ENCODE results near the gene MALRD1. TPM values are rescaled to one million over a fixed set of nuclear protein-coding genes. Genes with fewer than 3 reads are reported as not detected.
"Not testable (repeated sequence)": the region's sequence is repeated elsewhere in the genome, so short reads cannot be mapped to it uniquely, and the experiment has no call there.

The MALRD1 gene
- total and polyA plus RNA-seq, 7 donors: 0.34 to 4.7 (median 2.1) TPM; not detected in 2

DNA sequence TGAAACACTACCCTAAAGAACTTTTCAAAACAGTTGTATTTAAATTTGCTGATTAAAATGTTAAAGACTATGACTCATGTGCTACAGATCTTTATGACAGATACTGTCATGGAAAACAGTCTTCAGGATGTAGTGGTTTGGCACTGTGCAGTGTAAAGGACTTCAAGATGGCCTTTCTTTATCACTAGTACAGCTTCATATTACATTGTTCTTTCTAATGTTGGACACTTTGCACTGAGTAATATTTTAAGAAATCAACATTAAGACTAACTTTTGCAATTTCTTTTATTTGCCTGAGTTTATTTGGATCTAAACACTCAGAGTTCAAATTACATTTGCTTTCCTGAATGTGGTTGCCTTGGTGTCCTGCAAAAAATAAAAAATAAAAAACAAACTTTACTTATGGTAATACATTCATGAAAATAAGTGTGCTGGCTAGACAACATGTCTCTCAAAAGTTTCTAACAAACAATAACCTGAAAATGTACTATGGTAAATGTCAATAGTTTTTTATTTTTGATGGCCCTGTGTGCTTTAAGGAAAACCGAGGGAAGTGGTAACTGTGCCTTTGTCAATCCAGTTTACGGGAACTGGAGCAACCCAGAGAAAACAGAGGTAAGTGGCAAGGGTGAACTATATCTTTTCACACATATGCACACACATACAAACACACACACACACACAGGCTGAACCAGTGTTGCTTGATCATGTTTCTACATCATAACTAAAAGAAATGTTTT is 681.7 kb downstream of the MALRD1 start:
- 69 to 85% methylated on average over 2 of the region's 2 CpGs for WGBS, 2 donors
- TF ChIP-seq POLR2AphosphoS5 (IDR thresholded peaks at IDR 0.05): no peak
- no peak for TF ChIP-seq POLR2A (IDR thresholded peaks at IDR 0.05)
- no peak for TF ChIP-seq EP300 (IDR thresholded peaks at IDR 0.05)
- TF ChIP-seq CTCF (IDR thresholded peaks at IDR 0.05): no peak
- intact Hi-C loops (cut with DNase I): no loop called here
- Histone ChIP-seq H3K4me3 (no peak overlapping the region), H3K36me3 (no peaks in the 10 kb centered on the region), H3K27me3 (no peaks in the 10 kb centered on the region), H3K27ac (no peak overlapping the region), H3K9me3 (no peaks in the 10 kb centered on the region), H3K4me1 (no peaks in the 10 kb centered on the region)
- DNase-seq: no peak

- H3K27me3 ChIP-seq: no peaks in the 10 kb centered on the region
- H3K4me1 ChIP-seq: no peaks in the 10 kb centered on the region
- H3K9me3 ChIP-seq: no peaks in the 10 kb centered on the region
- H3K27ac ChIP-seq: no peak overlapping the region
- TF ChIP-seq CTCF (IDR thresholded peaks at IDR 0.05) (no peak), POLR2A (IDR thresholded peaks at IDR 0.05) (no peak), EP300 (IDR thresholded peaks at IDR 0.05) (no peak), POLR2AphosphoS5 (IDR thresholded peaks at IDR 0.05) (no peak)
- no peaks in the 10 kb centered on the region for H3K36me3 ChIP-seq
- intact Hi-C loops (cut with DNase I): no loop called here
- no peak overlapping the region for H3K4me3 ChIP-seq
- DNase-seq: no peak
Observed at GRCh38 chr10:19730907-19731217, 682.3 kb downstream of the MALRD1 start.

DNA sequence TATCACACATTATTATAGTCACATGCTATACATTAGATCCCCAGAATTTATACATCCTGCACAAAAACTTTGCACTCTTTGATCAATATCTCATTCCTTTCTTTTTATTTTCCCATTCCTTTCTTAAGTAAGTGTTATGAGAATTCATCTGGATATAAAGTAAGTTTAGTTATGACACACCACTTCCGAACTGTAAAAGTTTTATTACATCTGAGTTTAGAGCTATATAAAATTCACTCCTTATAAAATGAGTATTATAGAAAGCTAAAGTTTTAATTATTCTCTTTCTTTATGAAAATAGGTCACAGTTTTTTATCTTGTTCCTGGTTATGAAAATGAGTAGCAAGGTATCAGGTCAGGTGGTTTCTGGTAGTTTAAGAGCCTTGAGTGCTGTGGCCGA is 683.0 kb downstream of the MALRD1 start:
- no peaks in the 10 kb centered on the region for H3K27me3 ChIP-seq
- no peaks in the 10 kb centered on the region for H3K36me3 ChIP-seq
- H3K4me1 ChIP-seq: no peaks in the 10 kb centered on the region
- DNase-seq: no peak
- H3K27ac ChIP-seq: no peak overlapping the region
- H3K9me3 ChIP-seq: no peaks in the 10 kb centered on the region
- intact Hi-C loops (cut with DNase I): no loop called here
- H3K4me3 ChIP-seq: no peak overlapping the region
- TF ChIP-seq POLR2A (IDR thresholded peaks at IDR 0.05) (no peak), EP300 (IDR thresholded peaks at IDR 0.05) (no peak), POLR2AphosphoS5 (IDR thresholded peaks at IDR 0.05) (no peak), CTCF (IDR thresholded peaks at IDR 0.05) (no peak)
- 32 to 70% methylated on average over 2 of the region's 2 CpGs for WGBS, 2 donors

DNA sequence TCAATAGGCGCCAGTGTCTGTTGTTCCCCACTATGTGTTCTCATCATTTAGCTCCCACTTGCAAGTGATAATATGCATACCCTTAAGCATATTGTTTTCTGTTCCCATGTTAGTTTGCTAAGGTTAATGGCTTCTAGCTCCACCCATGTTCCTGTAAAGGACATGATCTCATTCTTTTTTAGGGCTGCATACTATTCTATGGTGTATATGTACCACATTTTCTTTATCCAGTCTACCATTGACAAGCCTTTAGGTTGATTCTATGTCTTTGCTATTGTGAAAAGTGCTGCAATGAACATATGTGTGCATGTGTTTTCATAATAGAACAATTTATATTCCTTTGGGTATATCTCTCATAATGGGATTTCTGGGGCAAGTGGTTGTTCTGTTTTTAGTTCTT is 689.8 kb downstream of the MALRD1 start:
- intact Hi-C loops (cut with DNase I): no loop called here
- Histone ChIP-seq H3K9me3 (no peaks in the 10 kb centered on the region), H3K36me3 (no peaks in the 10 kb centered on the region), H3K27me3 (no peaks in the 10 kb centered on the region), H3K4me1 (no peaks in the 10 kb centered on the region), H3K4me3 (no peak overlapping the region), H3K27ac (no peak overlapping the region)
- DNase-seq: no peak
- TF ChIP-seq EP300 (IDR thresholded peaks at IDR 0.05) (no peak), CTCF (IDR thresholded peaks at IDR 0.05) (no peak), POLR2AphosphoS5 (IDR thresholded peaks at IDR 0.05) (no peak), POLR2A (IDR thresholded peaks at IDR 0.05) (no peak)
- WGBS, 2 donors: 98 to 100% methylated on average over 1 of the region's 1 CpG

GRCh38 chr10:19739232-19739631 is 690.6 kb downstream of the MALRD1 start:
- DNase-seq; H3K27me3 ChIP-seq; H3K4me3 ChIP-seq; H3K27ac ChIP-seq; H3K4me1 ChIP-seq; H3K9me3 ChIP-seq; intact Hi-C loops (cut with DNase I); H3K36me3 ChIP-seq: not testable (repeated sequence)
- WGBS, 2 donors: 85 to 88% methylated on average over 7 of the region's 7 CpGs

DNA sequence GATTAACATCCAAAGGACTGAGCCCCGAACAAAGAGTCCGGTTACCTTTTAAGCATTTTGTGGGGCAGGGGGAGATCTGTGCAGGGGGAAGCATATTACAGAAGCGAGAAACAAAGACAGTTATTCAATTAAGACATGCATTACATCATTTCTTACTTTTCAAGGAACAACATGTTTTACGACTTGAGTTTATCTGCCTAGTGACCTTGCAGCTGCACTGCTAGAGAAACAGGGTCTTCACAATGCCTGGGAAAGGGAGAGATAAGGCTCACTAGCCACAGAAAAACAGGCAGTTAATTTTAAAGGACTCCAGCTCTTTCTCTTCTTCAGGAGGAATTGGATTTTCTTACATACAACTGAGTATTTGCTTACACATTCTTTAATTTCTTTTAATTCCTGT is 693.5 kb downstream of the MALRD1 start:
- H3K27me3 ChIP-seq; H3K27ac ChIP-seq; DNase-seq; H3K4me1 ChIP-seq; H3K9me3 ChIP-seq; H3K4me3 ChIP-seq; intact Hi-C loops (cut with DNase I); H3K36me3 ChIP-seq: not testable (repeated sequence)
- 49 to 62% methylated on average over 4 of the region's 4 CpGs for WGBS, 2 donors

Data from sigmoid colon (tissue), 7 donors.